ENCODE results near the gene EDIL3.

Gene EDIL3

GRCh38 chr5:84384604-84385575 is at the start of gene EDIL3:
EDIL3 (minus strand) TSS chr5:84384880; CDS start chr5:84384374, 506 bp downstream.
- peak in 1 of 2 experiments; percentile 56 for DNase-seq

- no peak for DNase-seq
These were observed 48.8 kb upstream of the EDIL3 start for GRCh38 chr5:84433461-84433860.

GRCh38 chr5:84430863-84431663 is 46.4 kb upstream of the EDIL3 start:
- DNase-seq = no peak

GRCh38 chr5:84430079-84430478 is 45.4 kb upstream of the EDIL3 start:
- DNase-seq = no peak

GRCh38 chr5:84425365-84425881 is 40.7 kb upstream of the EDIL3 start:
- no peak for DNase-seq

GRCh38 chr5:84419742-84420141 is 35.1 kb upstream of the EDIL3 start:
- no peak for DNase-seq

- DNase-seq = no peak
These were observed 27.3 kb upstream of the EDIL3 start for GRCh38 chr5:84411832-84412605.

GRCh38 chr5:84406111-84406510 is 21.4 kb upstream of the EDIL3 start:
- no peak for DNase-seq

GRCh38 chr5:84403773-84404172 is 19.1 kb upstream of the EDIL3 start:
- DNase-seq = no peak

- no peak for DNase-seq
These were observed 12.7 kb upstream of the EDIL3 start for GRCh38 chr5:84397385-84397784.

GRCh38 chr5:84393969-84394368 is 9.3 kb upstream of the EDIL3 start:
- DNase-seq = no peak

GRCh38 chr5:84392836-84393235 is 8.2 kb upstream of the EDIL3 start:
- DNase-seq = no peak

GRCh38 chr5:84385705-84386104 is 1.0 kb upstream of the EDIL3 start:
- DNase-seq = no peak

- DNase-seq = peak; percentile 3 to 30
These were observed 670 bp downstream of the EDIL3 start for GRCh38 chr5:84383816-84384603.

- no peak for DNase-seq
These were observed 1.3 kb downstream of the EDIL3 start for GRCh38 chr5:84383296-84383815.

GRCh38 chr5:84382363-84383295 is 2.1 kb downstream of the EDIL3 start:
- DNase-seq = peak; percentile 47 to 78

GRCh38 chr5:84381502-84382362 is 2.9 kb downstream of the EDIL3 start:
- DNase-seq = peak in 1 of 2 experiments; percentile 11

GRCh38 chr5:84379749-84380148 is 4.9 kb downstream of the EDIL3 start:
- DNase-seq = peak in 1 of 2 experiments; percentile 1

GRCh38 chr5:84378961-84379360 is 5.7 kb downstream of the EDIL3 start:
- DNase-seq = no peak
